Dermis blood vessel endothelial cell (primary cell): ENCODE data around the gene NR2F2. TPM values are rescaled to one million over a fixed set of nuclear protein-coding genes. Genes with fewer than 3 reads are reported as not detected.

Experiments
- DNase-seq: peaks from one replicate; pipeline ENCODE4 v3.0.0; 2010
- total RNA-seq: library from RNA; depleted of rRNA; stranded (reverse); fragments of >200 nt; gene quantifications from 2 replicates; pipeline ENCODE4 v1.2.3, GENCODE V29; 2014

The NR2F2 gene
- total RNA-seq, 1 donor from 2014 or later = 14.0 TPM

GRCh38 chr15:96343113-96344059 lies 12.9 kb downstream of the NR2F2 start:
- DNase-seq = peak; percentile 86

- peak; percentile 52 for DNase-seq
Measured at GRCh38 chr15:96344060-96344705, 13.7 kb downstream of the NR2F2 start.

GRCh38 chr15:96344706-96345559 lies 14.4 kb downstream of the NR2F2 start:
- peak; percentile 51 for DNase-seq

GRCh38 chr15:96345560-96346399 lies 15.3 kb downstream of the NR2F2 start:
- DNase-seq = peak; percentile 91

GRCh38 chr15:96346409-96346970 lies 16.0 kb downstream of the NR2F2 start:
- peak; percentile 45 for DNase-seq

- peak; percentile 80 for DNase-seq
Measured at GRCh38 chr15:96347181-96348111, 16.9 kb downstream of the NR2F2 start.

- DNase-seq = peak; percentile 39
Measured at GRCh38 chr15:96348112-96349027, 17.9 kb downstream of the NR2F2 start.

- peak; percentile 32 for DNase-seq
Measured at GRCh38 chr15:96349034-96349856, 18.7 kb downstream of the NR2F2 start.

GRCh38 chr15:96349857-96350720 lies 19.6 kb downstream of the NR2F2 start:
- DNase-seq = peak; percentile 48

GRCh38 chr15:96350934-96351724 lies 20.6 kb downstream of the NR2F2 start:
- no peak for DNase-seq

GRCh38 chr15:96351761-96352603 lies 21.5 kb downstream of the NR2F2 start:
- DNase-seq = peak; percentile 54

- peak; percentile 51 for DNase-seq
Measured at GRCh38 chr15:96352604-96353405, 22.3 kb downstream of the NR2F2 start.

GRCh38 chr15:96353416-96353929 lies 23.0 kb downstream of the NR2F2 start:
- no peak for DNase-seq
